HepG2 (cell line): ENCODE measurements around the gene PTPN5. TPM values are rescaled to one million over a fixed set of nuclear protein-coding genes. Genes with fewer than 3 reads are reported as not detected.

Experiments
- ATAC-seq: fragments of 200-7000 bp; cut with Tn5 transposase; 3 replicates; pipeline ENCODE4 v1.9.1; 2020; ENCODE audit warnings: mild to moderate bottlenecking, moderate library complexity
- BruUV-seq: library from RNA; stranded (reverse); fragments of 400-500 nt; replicated peaks from 2 replicates; lab custom pipeline; 2021; lab: Mats Ljungman, UMichigan
- CTCF ChIA-PET: fragments of 300-600 bp; formaldehyde crosslinking; extraction: SDS; loops from one replicate; lab custom pipeline; 2021; ENCODE audit warnings: low total read pairs, inconsistent platforms, low intra/inter-chr PET ratio; lab: Yijun Ruan, JAX
- POLR2A ChIA-PET: fragments of 350-600 bp; sonication (Branson Sonifier 250); formaldehyde crosslinking; loops from one replicate; lab custom pipeline; 2020; ENCODE audit warnings: antibody characterized with exemption, inconsistent platforms; lab: Yijun Ruan, JAX
- DNase-seq: peaks from one replicate; pipeline ENCODE4 v3.0.0-alpha.2; 2015; ENCODE audit warnings: low spot score
- FAIRE-seq: peaks from 3 replicates; lab custom pipeline; 2011; peaks lifted over from hg19 to GRCh38; lab: Jason Lieb, UNC
- H2AFZ ChIP-seq: one replicate; pipeline ENCODE4 v1.6.1; 2011; ENCODE audit warnings: low read length, inconsistent platforms
- H3K27ac ChIP-seq: fragments of 300-600 bp; 3 replicates; pipeline ENCODE4 v1.8.0; 2011; ENCODE audit warnings: mixed run types, mild to moderate bottlenecking, mixed read lengths, low read length, inconsistent platforms; ENCODE audit not compliant: insufficient read depth; ENCODE audit errors: extremely low read length
- H3K27me3 ChIP-seq, 2 experiments: fragments of 200-600 bp in 1 of 2; 2 replicates in 1 of 2; 3 replicates in 1 of 2; pipeline versions ENCODE4 v1.6.0 to v1.8.0; 2011; ENCODE audit warnings: low read length in 2 of 2, mild to moderate bottlenecking in 2 of 2, moderate library complexity in 2 of 2, inconsistent platforms in 1 of 2; ENCODE audit not compliant: insufficient read depth in 2 of 2, control insufficient read depth in 1 of 2
- H3K36me3 ChIP-seq, 2 experiments: fragments of 200-600 bp in 1 of 2; replicated peaks in 1 of 2; 2 replicates in 1 of 2; 3 replicates in 1 of 2; pipeline versions ENCODE4 v1.5.1 to v1.8.0; 2011; ENCODE audit warnings: low read length in 2 of 2, inconsistent platforms in 1 of 2; ENCODE audit not compliant: insufficient read depth in 2 of 2, control insufficient read depth in 1 of 2
- H3K4me1 ChIP-seq: 2 replicates; pipeline ENCODE4 v1.5.1; 2012; ENCODE audit warnings: low read length, inconsistent platforms; ENCODE audit not compliant: insufficient read depth
- H3K4me2 ChIP-seq: 2 replicates; pipeline ENCODE4 v1.6.0; 2011; ENCODE audit warnings: low read depth, low read length, inconsistent platforms
- H3K4me3 ChIP-seq, 3 experiments: fragments of 200-600 bp in 1 of 3; sonication (generic), shearing (Covaris generic) in 1 of 3; replicated peaks in 1 of 3; 2 replicates each; pipeline ENCODE4 v1.5.1; 2011 to 2016; ENCODE audit warnings: low read length in 3 of 3, inconsistent platforms in 2 of 3, low read depth in 2 of 3, mild to moderate bottlenecking in 2 of 3, control low read depth in 1 of 3, mixed read lengths in 1 of 3; ENCODE audit not compliant: insufficient read depth in 1 of 3
- H3K79me2 ChIP-seq: one replicate; pipeline ENCODE4 v1.6.1; 2011; ENCODE audit warnings: low read length, inconsistent platforms; ENCODE audit not compliant: insufficient read depth
- H3K9ac ChIP-seq: 2 replicates; pipeline ENCODE4 v1.6.0; 2011; ENCODE audit warnings: mild to moderate bottlenecking, low read depth, low read length, inconsistent platforms; ENCODE audit not compliant: insufficient read depth
- H3K9me3 ChIP-seq: 2 replicates; pipeline ENCODE4 v1.5.1; 2012; ENCODE audit warnings: mild to moderate bottlenecking, low read length
- H4K20me1 ChIP-seq: 2 replicates; pipeline ENCODE4 v1.6.0; 2011; ENCODE audit warnings: inconsistent platforms, mild to moderate bottlenecking, low read length, moderate library complexity; ENCODE audit not compliant: insufficient read depth
- BHLHE40 ChIP-seq: IDR thresholded peaks from 2 replicates; pipeline ENCODE4 v1.6.1; 2011; ENCODE audit warnings: low read length, improper control_type of control experiment
- SIX4 ChIP-seq: sonication (generic); formaldehyde crosslinking; IDR thresholded peaks from 2 replicates; pipeline ENCODE4 v1.4.0; 2020; ENCODE audit warnings: missing genetic modification reagents
- SP4 ChIP-seq: sonication (generic); formaldehyde crosslinking; IDR thresholded peaks from 2 replicates; pipeline ENCODE4 v1.8.1; 2023; ENCODE audit warnings: mild to moderate bottlenecking, missing genetic modification reagents
- WGBS: methylation state at CpG from one replicate; pipeline ENCODE4 v1.1.6; 2017; ENCODE audit warnings: low lambda C conversion rate; 5-methylcytosine and 5-hydroxymethylcytosine counted together
- in situ Hi-C: cut with HindIII; loops from 2 replicates; pipeline ENCODE4 v1.10.0; 2017; ENCODE audit warnings: low pct_unique_long_range_greater_than_20kb; ENCODE audit not compliant: extremely low pct_ligation_motif_present
- intact Hi-C: fragments of 100-400 bp; cut with micrococcal nuclease; formaldehyde crosslinking; loops from one replicate; pipeline ENCODE4 v1.10.0; 2022; ENCODE audit not compliant: unreplicated experiment
- polyA plus RNA-seq, 8 experiments: library from polyadenylated mRNA; depleted of rRNA in 3 of 8; stranded (reverse) in 7 of 8; unstranded in 1 of 8; fragments of >200 nt; fragmentation: Illumina TruSeq in 4 of 8; extraction: Trizol in 4 of 8; gene quantifications; 2 replicates each; pipeline versions ENCODE4 v1.2.1 to v1.2.3, GENCODE V29; 2011 to 2016; ENCODE audit warnings: low read depth in 4 of 8, missing spikeins in 1 of 8, mixed read lengths in 1 of 8; ENCODE audit not compliant: insufficient read depth in 1 of 8
- total RNA-seq, 5 experiments: library from RNA; depleted of rRNA; stranded (reverse); fragments of >200 nt; fragmentation: Illumina TruSeq; extraction: Trizol; gene quantifications; 2 replicates each; pipeline ENCODE4 v1.2.3, GENCODE V29; 2016; ENCODE audit warnings: low read depth in 1 of 5
- TF ChIP-seq, protein P1 (sequence below): fragments of 450-650 bp; IDR thresholded peaks from 2 replicates; pipeline ENCODE4 v1.6.1; 2016
- TF ChIP-seq, protein P2 (sequence below): sonication (generic); formaldehyde crosslinking; IDR thresholded peaks from 2 replicates; pipeline ENCODE4 v1.8.1; 2023; ENCODE audit warnings: mild to moderate bottlenecking, moderate library complexity, missing genetic modification reagents

PTPN5 gene
- total and polyA plus RNA-seq, 2 of the 13 experiments (the other 11 are each of a cell fraction or from before 2014, with no cell fraction given): not detected

DNA sequence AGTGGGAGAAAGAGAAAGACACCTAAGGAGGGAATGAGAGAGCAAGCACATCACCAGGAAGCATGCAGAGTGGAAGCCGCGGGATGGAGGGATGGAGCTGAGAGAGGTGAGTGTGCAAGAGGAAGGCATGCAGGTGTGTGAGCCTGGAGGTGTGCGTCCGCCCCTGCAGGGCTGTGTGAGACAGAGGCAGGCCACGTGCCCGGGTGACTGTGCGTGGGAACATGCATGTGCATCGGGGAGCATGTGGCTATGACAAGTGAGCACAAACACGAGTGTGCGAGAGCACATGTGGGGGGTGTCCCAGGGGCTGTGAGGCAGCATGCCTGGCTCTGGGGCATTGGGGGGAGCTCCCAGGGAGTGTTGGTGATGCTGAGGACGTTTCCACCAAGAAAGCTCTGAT, 29.9 kb downstream of the PTPN5 start:
- intact Hi-C loops: no loop called here
- no peak overlapping the region for H3K27ac ChIP-seq
- TF ChIP-seq, protein P1, sequence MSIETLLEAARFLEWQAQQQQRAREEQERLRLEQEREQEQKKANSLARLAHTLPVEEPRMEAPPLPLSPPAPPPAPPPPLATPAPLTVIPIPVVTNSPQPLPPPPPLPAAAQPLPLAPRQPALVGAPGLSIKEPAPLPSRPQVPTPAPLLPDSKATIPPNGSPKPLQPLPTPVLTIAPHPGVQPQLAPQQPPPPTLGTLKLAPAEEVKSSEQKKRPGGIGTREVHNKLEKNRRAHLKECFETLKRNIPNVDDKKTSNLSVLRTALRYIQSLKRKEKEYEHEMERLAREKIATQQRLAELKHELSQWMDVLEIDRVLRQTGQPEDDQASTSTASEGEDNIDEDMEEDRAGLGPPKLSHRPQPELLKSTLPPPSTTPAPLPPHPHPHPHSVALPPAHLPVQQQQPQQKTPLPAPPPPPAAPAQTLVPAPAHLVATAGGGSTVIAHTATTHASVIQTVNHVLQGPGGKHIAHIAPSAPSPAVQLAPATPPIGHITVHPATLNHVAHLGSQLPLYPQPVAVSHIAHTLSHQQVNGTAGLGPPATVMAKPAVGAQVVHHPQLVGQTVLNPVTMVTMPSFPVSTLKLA: peak; percentile 86
- TF ChIP-seq SIX4 (CRISPR knock-in tag): no peak

DNA sequence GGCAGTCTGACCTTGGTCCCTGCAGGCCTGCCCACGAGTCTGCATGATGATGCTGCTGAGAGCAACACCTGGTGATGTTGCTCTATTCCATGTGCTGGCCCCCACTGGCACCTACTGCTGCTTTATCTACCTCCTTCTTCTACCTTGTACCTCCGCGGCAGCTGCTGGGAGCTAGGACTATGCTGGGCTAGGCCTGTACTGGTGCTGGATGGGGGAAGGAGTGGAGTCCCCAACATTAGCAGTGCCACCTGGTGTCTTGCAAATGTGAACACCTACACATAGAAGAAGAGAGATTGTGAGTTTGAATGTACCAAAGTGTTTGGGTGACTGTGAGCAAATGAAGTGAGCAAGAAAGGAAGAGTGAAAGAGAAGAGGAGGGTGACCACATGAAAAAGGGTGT, 30.5 kb downstream of the PTPN5 start:
- POLR2A ChIA-PET: no interaction called here
- H3K9ac ChIP-seq: no peak overlapping the region
- H4K20me1 ChIP-seq: no peaks in the 10 kb centered on the region
- WGBS: 75% methylated on average over 2 of the region's 3 CpGs
- H3K79me2 ChIP-seq: no peaks in the 10 kb centered on the region
- H3K4me3 ChIP-seq: no peak overlapping the region
- no peak overlapping the region for H3K27ac ChIP-seq
- no peak overlapping the region for H3K4me2 ChIP-seq
- H3K9me3 ChIP-seq: no peaks in the 10 kb centered on the region
- no peaks in the 10 kb centered on the region for H3K36me3 ChIP-seq
- intact Hi-C loops: no loop called here
- no peak overlapping the region for H2AFZ ChIP-seq
- no TSS peak for BruUV-seq
- DNase-seq (no peak), ATAC-seq (no peak), FAIRE-seq (no peak)
- TF ChIP-seq, protein P2, sequence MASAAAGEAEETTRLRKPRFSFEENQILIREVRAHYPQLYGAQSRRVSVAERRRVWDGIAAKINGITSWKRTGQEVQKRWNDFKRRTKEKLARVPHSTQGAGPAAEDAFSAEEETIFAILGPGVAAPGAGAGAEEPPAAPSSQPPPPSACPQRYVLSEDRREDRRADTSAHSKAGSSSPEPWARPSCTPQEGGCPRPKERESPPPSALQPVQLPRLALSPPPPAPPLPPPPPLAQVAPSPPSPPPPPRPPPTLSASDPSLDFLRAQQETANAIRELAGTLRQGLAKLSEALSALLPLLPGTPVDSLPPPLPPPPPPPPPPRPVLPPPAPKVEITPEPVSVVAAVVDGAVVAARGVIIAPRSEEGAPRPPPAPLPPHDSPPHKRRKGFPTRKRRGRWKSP: no peak
- TF ChIP-seq BHLHE40 (no peak), SP4 (CRISPR knock-in tag) (no peak)
- no peaks in the 10 kb centered on the region for H3K4me1 ChIP-seq
- in situ Hi-C loops: no loop called here
- H3K27me3 ChIP-seq: peaks cover 0 to 10% of the 10 kb centered on the region in 2 experiments; a peak in 2 of 5 replicates
- CTCF ChIA-PET: no interaction called here

More for the DNA sequence above, 29.9 kb downstream of the PTPN5 start:
- Histone ChIP-seq H3K27me3 (peaks cover 0 to 10% of the 10 kb centered on the region in 2 experiments; a peak in 2 of 5 replicates), H3K9ac (no peak overlapping the region), H3K4me3 (no peak overlapping the region), H2AFZ (no peak overlapping the region), H3K4me1 (no peaks in the 10 kb centered on the region), H3K79me2 (no peaks in the 10 kb centered on the region), H4K20me1 (no peaks in the 10 kb centered on the region), H3K9me3 (no peaks in the 10 kb centered on the region), H3K36me3 (no peaks in the 10 kb centered on the region), H3K4me2 (no peak overlapping the region)
- ChIA-PET CTCF (no interaction called here), POLR2A (no interaction called here)
- no TSS peak for BruUV-seq
- ATAC-seq: no peak
- FAIRE-seq: no peak
- in situ Hi-C loops: no loop called here
- 37% methylated on average over 11 of the region's 11 CpGs for WGBS
- DNase-seq: no peak
